ENCODE results near the gene BORCS8. TPM values are rescaled to one million over a fixed set of nuclear protein-coding genes. Genes with fewer than 3 reads are reported as not detected.

BORCS8 gene
- total RNA-seq (2014; rRNA removed; shearing (Covaris generic)) (9.7 and 14.7 TPM in 2 replicates), polyA plus RNA-seq (2016; fragmentation: Nextera tagmentation; extraction: Ambion mirVana) (23.1 and 24.5 TPM in 2 replicates)

- Histone ChIP-seq H3K27me3 (replicated peaks; ENCODE audit: insufficient read depth) (no peaks in the 10 kb centered on the region), H3K9me3 (ENCODE audit: low read depth) (no peaks in the 10 kb centered on the region), H3K4me3 (peak within 1 kb of the TSS; percentile 94), H3K4me1 (ENCODE audit: insufficient read depth) (peaks cover 18% of the 10 kb centered on the region), H4K20me1 (ENCODE audit: insufficient read depth) (no peaks in the 10 kb centered on the region), H3K27ac (peak within 1 kb of the TSS; percentile 92), H3K4me2 (ENCODE audit: unreplicated experiment) (peak within 1 kb of the TSS; percentile 97), H3K36me3 (ENCODE audit: low read depth) (no peaks in the 10 kb centered on the region), H3K9ac (peak within 1 kb of the TSS; percentile 95), H3F3A (ENCODE audit: insufficient read depth) (no peaks in the 10 kb centered on the region), H3K9me2 (ENCODE audit: insufficient read depth) (no peaks in the 10 kb centered on the region), H3K79me2 (ENCODE audit: insufficient read depth) (peaks cover 72% of the 10 kb centered on the region), H2AFZ (peak within 1 kb of the TSS; percentile 99)
- 0 to 2% methylated on average over 42 to 53 of the region's 53 CpGs for WGBS, 2 experiments (ENCODE audit: low coverage in 1 of 2, low lambda C conversion rate in 2 of 2, missing lambda C conversion rate in 2 of 2)
- DNase-seq: peak; percentile 100
- in situ Hi-C loops (cut with MboI): no loop called here
- no peak for TF ChIP-seq EZH2phosphoT487 (IDR thresholded peaks at IDR 0.05; ENCODE audit: insufficient read depth, low read depth)
- no peak for TF ChIP-seq EZH2 (IDR thresholded peaks at IDR 0.05; ENCODE audit: insufficient read depth, poor library complexity, severe bottlenecking)
Measured at GRCh38 chr19:19192078-19192882, at the start of gene BORCS8, which contains the start of gene RFXANK. Gene BORCS8, minus strand, starts transcription at chr19:19192152. Its CDS starts 35 bp downstream, at chr19:19192117. Gene RFXANK, plus strand, starts transcription at chr19:19192258. Its CDS starts 1,689 bp downstream, at chr19:19193947.

- H3K9me3 ChIP-seq (ENCODE audit: low read depth): no peaks in the 10 kb centered on the region
- H3K4me2 ChIP-seq (ENCODE audit: unreplicated experiment): no peak overlapping the region
- no peaks in the 10 kb centered on the region for H4K20me1 ChIP-seq (ENCODE audit: insufficient read depth)
- H3K4me3 ChIP-seq: no peak overlapping the region
- no peak for TF ChIP-seq EZH2 (IDR thresholded peaks at IDR 0.05; ENCODE audit: insufficient read depth, poor library complexity, severe bottlenecking)
- no peak for TF ChIP-seq EZH2phosphoT487 (IDR thresholded peaks at IDR 0.05; ENCODE audit: insufficient read depth, low read depth)
- H3K9me2 ChIP-seq (ENCODE audit: insufficient read depth): no peaks in the 10 kb centered on the region
- H3K4me1 ChIP-seq (ENCODE audit: insufficient read depth): no peaks in the 10 kb centered on the region
- H3K79me2 ChIP-seq (ENCODE audit: insufficient read depth): no peaks in the 10 kb centered on the region
- in situ Hi-C loops (cut with MboI): no loop called here
- no peak overlapping the region for H3K27ac ChIP-seq
- WGBS, 2 experiments (ENCODE audit: low coverage in 1 of 2, low lambda C conversion rate in 2 of 2, missing lambda C conversion rate in 2 of 2): 48 to 52% methylated on average over 9 of the region's 9 CpGs
- DNase-seq: no peak
- no peaks in the 10 kb centered on the region for H3K36me3 ChIP-seq (ENCODE audit: low read depth)
- H3K27me3 ChIP-seq (replicated peaks; ENCODE audit: insufficient read depth): no peaks in the 10 kb centered on the region
- H3F3A ChIP-seq (ENCODE audit: insufficient read depth): no peaks in the 10 kb centered on the region
- no peak overlapping the region for H2AFZ ChIP-seq
- no peak overlapping the region for H3K9ac ChIP-seq
Measured at GRCh38 chr19:19240476-19240875, 48.5 kb upstream of the BORCS8 start.

GRCh38 chr19:19239675-19240074 is 47.7 kb upstream of the BORCS8 start:
- Histone ChIP-seq H3K27me3 (replicated peaks; ENCODE audit: insufficient read depth) (no peaks in the 10 kb centered on the region), H3K9me2 (ENCODE audit: insufficient read depth) (no peaks in the 10 kb centered on the region), H3K36me3 (ENCODE audit: low read depth) (no peaks in the 10 kb centered on the region), H3K27ac (no peak overlapping the region), H4K20me1 (ENCODE audit: insufficient read depth) (no peaks in the 10 kb centered on the region), H3K4me1 (ENCODE audit: insufficient read depth) (no peaks in the 10 kb centered on the region), H3K4me2 (ENCODE audit: unreplicated experiment) (no peak overlapping the region), H3K9me3 (ENCODE audit: low read depth) (no peaks in the 10 kb centered on the region), H3K9ac (no peak overlapping the region), H3K79me2 (ENCODE audit: insufficient read depth) (no peaks in the 10 kb centered on the region), H3K4me3 (no peak overlapping the region), H2AFZ (no peak overlapping the region), H3F3A (ENCODE audit: insufficient read depth) (no peaks in the 10 kb centered on the region)
- no peak for DNase-seq
- in situ Hi-C loops (cut with MboI): no loop called here
- TF ChIP-seq EZH2 (IDR thresholded peaks at IDR 0.05; ENCODE audit: insufficient read depth, poor library complexity, severe bottlenecking) (no peak), EZH2phosphoT487 (IDR thresholded peaks at IDR 0.05; ENCODE audit: insufficient read depth, low read depth) (no peak)

DNA sequence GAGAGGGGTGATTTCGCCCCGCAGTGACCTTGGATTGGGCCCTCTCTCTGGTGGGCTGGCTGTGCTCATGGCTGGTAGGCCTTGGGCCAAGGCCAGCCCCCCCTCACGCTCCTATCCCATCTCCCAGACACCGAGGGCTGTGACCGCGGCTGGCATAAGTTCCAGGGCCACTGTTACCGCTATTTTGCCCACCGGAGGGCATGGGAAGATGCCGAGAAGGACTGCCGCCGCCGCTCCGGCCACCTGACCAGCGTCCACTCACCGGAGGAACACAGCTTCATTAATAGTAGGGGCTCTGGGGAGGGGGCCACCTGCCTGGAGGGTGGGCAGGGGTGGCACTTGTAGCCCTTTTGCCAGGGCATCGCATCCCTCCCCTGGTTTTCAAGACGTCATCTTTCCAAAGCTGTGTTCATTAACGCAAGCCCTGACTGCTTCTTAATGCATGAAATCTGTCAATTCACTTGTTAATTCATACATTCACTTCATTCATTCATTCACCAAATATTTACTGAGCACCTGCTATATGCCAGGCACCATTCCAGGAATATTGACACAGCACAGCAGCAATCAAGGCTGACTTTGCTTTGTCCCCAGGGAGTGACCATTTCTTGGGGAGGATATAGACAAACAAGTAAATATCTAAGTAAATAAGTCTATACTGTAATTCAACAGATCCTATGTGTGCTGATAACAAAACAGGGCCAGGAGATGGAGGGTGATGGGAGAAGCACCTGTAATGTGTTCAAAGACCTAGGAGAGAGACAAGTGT is 46.4 kb upstream of the BORCS8 start:
- TF ChIP-seq EZH2 (IDR thresholded peaks at IDR 0.05; ENCODE audit: insufficient read depth, poor library complexity, severe bottlenecking) (no peak), EZH2phosphoT487 (IDR thresholded peaks at IDR 0.05; ENCODE audit: insufficient read depth, low read depth) (no peak)
- H3K9me3 ChIP-seq (ENCODE audit: low read depth): no peaks in the 10 kb centered on the region
- no peak overlapping the region for H3K9ac ChIP-seq
- no peaks in the 10 kb centered on the region for H3K27me3 ChIP-seq (replicated peaks; ENCODE audit: insufficient read depth)
- no peaks in the 10 kb centered on the region for H3K9me2 ChIP-seq (ENCODE audit: insufficient read depth)
- H3F3A ChIP-seq (ENCODE audit: insufficient read depth): no peaks in the 10 kb centered on the region
- H3K36me3 ChIP-seq (ENCODE audit: low read depth): no peaks in the 10 kb centered on the region
- no peaks in the 10 kb centered on the region for H4K20me1 ChIP-seq (ENCODE audit: insufficient read depth)
- in situ Hi-C loops (cut with MboI): no loop called here
- H3K79me2 ChIP-seq (ENCODE audit: insufficient read depth): no peaks in the 10 kb centered on the region
- H2AFZ ChIP-seq: no peak overlapping the region
- H3K4me2 ChIP-seq (ENCODE audit: unreplicated experiment): no peak overlapping the region
- no peaks in the 10 kb centered on the region for H3K4me1 ChIP-seq (ENCODE audit: insufficient read depth)
- DNase-seq: no peak
- H3K27ac ChIP-seq: no peak overlapping the region
- no peak overlapping the region for H3K4me3 ChIP-seq
- 59 to 69% methylated on average over 16 to 18 of the region's 18 CpGs for WGBS, 2 experiments (ENCODE audit: low coverage in 1 of 2, low lambda C conversion rate in 2 of 2, missing lambda C conversion rate in 2 of 2)

All from GM23248 (cell line).